K562 (cell line): ENCODE measurements around the gene AKIRIN1. TPM values are rescaled to one million over a fixed set of nuclear protein-coding genes. Genes with fewer than 3 reads are reported as not detected.

Source experiments
- KLF13 ChIP-seq: fragments of 450-650 bp; IDR thresholded peaks from 2 replicates; pipeline ENCODE4 v1.6.1; 2016; ENCODE audit warnings: missing genetic modification characterization, low read depth, mild to moderate bottlenecking, missing compliant biosample characterization, moderate library complexity, borderline replicate concordance
- MEF2D ChIP-seq: conservative IDR thresholded peaks from 2 replicates; pipeline ENCODE4 v1.6.1; 2016; ENCODE audit warnings: low read depth, missing genetic modification characterization, missing compliant biosample characterization
- NR2F6 ChIP-seq: fragments of 450-650 bp; formaldehyde crosslinking; IDR thresholded peaks from 2 replicates; pipeline ENCODE4 v1.4.0; 2020; ENCODE audit warnings: mild to moderate bottlenecking
- PTRF ChIP-seq: fragments of 450-650 bp; IDR thresholded peaks from 2 replicates; pipeline ENCODE4 v1.6.1; 2016; ENCODE audit warnings: mild to moderate bottlenecking, missing genetic modification characterization, missing compliant biosample characterization
- RAD51 ChIP-seq: fragments of 450-650 bp; IDR thresholded peaks from 2 replicates; pipeline ENCODE4 v1.7.1; 2016; ENCODE audit warnings: low read depth, mild to moderate bottlenecking, borderline replicate concordance
- RNF2 ChIP-seq: sonication (generic); IDR thresholded peaks from 2 replicates; pipeline ENCODE4 v1.6.1; 2016
- ZNF124 ChIP-seq: sonication (generic); formaldehyde crosslinking; IDR thresholded peaks from 2 replicates; pipeline ENCODE4 v1.8.1; 2022; ENCODE audit warnings: missing genetic modification reagents
- ZNF584 ChIP-seq: fragments of 200-800 bp; sonication (Bioruptor generic); IDR thresholded peaks from 2 replicates; pipeline ENCODE4 v1.6.1; 2016; ENCODE audit warnings: low read depth, mild to moderate bottlenecking, missing genetic modification characterization, missing compliant biosample characterization
- ZNF764 ChIP-seq: fragments of 250-450 bp; sonication (Bioruptor Pico); IDR thresholded peaks from 2 replicates; pipeline ENCODE4 v1.4.0; 2020; ENCODE audit warnings: low read depth, mild to moderate bottlenecking, moderate library complexity
- polyA plus RNA-seq, 8 experiments: library from polyadenylated mRNA; depleted of rRNA in 4 of 8; stranded (reverse) in 5 of 8; unstranded in 3 of 8; fragments of >200 nt; fragmentation: Nextera tagmentation in 2 of 8; fragmentation: Illumina TruSeq in 1 of 8; extraction: Ambion mirVana in 2 of 8; extraction: Trizol in 1 of 8; gene quantifications; 2 replicates each; pipeline versions ENCODE4 v1.2.1 to v1.2.3, GENCODE V29; 2011 to 2014; ENCODE audit warnings: inconsistent platforms in 1 of 8, missing spikeins in 1 of 8
- total RNA-seq, 7 experiments: library from RNA; depleted of rRNA in 6 of 7; stranded (reverse); fragments of >200 nt in 6 of 7; fragmentation: Illumina TruSeq in 2 of 7; extraction: Trizol in 2 of 7; gene quantifications; 2 replicates each; pipeline versions ENCODE4 v1.2.1 to v1.2.3, GENCODE V29; 2011 to 2021; ENCODE audit warnings: low replicate concordance in 1 of 7
- TF ChIP-seq, protein P1 (sequence below): fragments of 250-450 bp; sonication (Bioruptor Pico); IDR thresholded peaks from 2 replicates; pipeline ENCODE4 v1.5.0; 2021; ENCODE audit warnings: mild to moderate bottlenecking, moderate library complexity
- TF ChIP-seq, protein P2 (sequence below): fragments of 450-650 bp; IDR thresholded peaks from 2 replicates; pipeline ENCODE4 v1.6.1; 2016; ENCODE audit warnings: antibody characterized with exemption
- TF ChIP-seq, protein P3 (sequence below): fragments of 250-450 bp; sonication (Bioruptor Pico); IDR thresholded peaks from 2 replicates; pipeline ENCODE4 v1.5.0; 2021
- TF ChIP-seq, protein P4 (sequence below), 2 experiments: IDR thresholded peaks in 1 of 2; conservative IDR thresholded peaks in 1 of 2; 2 replicates each; pipeline ENCODE4 v1.6.1; 2016; ENCODE audit warnings: low read depth in 2 of 2, mild to moderate bottlenecking in 1 of 2, missing compliant biosample characterization in 1 of 2, missing genetic modification characterization in 1 of 2, moderate library complexity in 1 of 2
- TF ChIP-seq, protein P5 (sequence below): fragments of 250-450 bp; sonication (Bioruptor Pico); IDR thresholded peaks from 2 replicates; pipeline ENCODE4 v1.5.0; 2020; ENCODE audit warnings: mild to moderate bottlenecking

AKIRIN1 gene
- total and polyA plus RNA-seq, 9 of the 15 experiments (the other 6 are each of a cell fraction or from before 2014, with no cell fraction given) = 11.5 to 139 (median 83.4) TPM

DNA sequence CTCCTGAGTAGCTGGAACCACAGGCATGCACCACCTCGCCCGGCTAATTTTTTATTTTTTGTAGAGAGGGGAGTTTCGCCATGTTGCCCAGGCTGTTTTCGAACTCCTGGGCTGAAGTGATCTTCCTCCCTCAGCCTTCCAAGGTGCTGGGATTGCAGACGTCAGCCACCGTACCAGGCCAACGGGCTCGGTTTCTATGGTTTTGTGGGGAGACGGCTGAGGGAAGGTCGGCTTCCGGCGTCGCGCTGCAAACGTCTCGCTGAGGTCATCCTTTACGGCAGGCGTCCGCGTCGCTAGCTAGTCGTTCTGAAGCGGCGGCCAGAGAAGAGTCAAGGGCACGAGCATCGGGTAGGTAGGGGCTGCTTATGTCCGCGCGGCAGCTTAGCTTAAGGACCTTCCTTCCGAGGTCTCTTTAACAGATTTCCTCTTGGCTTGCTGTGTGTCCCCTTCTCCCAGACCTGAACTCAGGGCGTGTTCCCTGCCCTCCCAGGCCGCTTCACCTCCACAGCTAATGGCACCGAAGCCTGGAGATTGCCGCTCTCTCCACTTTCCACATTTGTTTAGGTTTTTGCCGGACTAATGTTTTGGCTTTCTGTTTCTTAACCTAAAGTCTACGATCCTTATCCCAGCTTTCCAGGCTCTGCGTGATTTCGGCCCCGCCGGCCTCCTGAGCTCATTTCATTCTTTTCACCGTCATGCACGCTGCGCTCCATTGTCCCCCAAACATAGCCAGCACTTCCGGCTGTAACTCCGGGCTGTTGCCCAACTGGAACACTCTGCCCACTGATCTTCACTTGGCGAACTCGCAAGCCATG is 35.2 kb downstream of the AKIRIN1 start, which contains the start of gene NDUFS5 (continued):
- TF ChIP-seq, protein P1, sequence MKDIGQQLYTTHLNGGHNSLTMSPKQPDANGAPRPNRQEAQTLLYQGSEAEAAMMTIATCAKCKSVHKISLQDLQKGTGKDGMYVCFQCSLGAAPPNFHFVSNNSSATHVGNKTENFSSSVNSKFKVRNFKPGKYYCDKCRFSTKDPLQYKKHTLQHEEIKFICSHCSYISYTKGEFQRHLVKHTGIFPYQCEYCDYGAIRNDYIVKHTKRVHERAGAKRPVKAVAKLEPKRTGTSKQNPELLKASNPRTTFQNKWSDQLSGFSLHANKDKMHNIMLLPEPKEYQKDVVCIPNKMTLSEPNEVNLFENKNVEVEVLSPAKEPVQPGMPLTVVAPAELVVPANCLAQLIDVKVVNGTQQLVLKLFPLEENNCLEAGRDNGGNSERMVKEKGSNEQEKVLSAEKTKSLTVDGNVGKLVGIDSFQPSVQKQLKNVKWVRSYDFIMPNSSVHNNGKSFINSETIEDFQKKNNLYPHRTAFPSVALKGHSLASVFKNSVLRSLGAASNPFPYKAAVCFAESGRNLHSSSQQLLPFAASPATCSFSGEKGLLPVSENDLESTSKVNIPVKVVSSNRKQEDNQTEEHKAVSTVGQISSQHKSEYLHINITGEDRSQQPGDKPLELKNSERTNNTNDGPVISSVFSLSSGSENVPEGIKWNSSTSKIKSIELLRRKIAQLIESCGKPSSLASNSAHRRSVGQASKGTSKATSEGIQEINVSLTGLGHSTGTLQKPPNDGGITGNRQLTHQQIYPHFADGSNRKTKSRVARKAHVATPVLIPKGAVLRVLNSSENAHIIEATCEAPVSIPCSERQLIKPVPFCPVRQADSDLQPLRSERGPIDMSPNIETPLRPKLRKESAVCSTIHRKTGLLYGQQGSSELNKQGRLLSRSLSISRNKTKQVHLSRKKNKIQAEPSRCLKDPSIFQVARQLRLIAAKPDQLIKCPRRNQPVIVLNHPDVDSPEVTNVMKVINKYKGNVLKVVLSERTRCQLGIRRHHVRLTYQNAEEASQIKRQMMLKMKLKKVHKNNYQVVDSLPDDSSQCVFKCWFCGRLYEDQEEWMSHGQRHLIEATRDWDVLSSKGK (CRISPR knock-in tag) = no peak
- no peak for TF ChIP-seq RAD51
- TF ChIP-seq, protein P2, sequence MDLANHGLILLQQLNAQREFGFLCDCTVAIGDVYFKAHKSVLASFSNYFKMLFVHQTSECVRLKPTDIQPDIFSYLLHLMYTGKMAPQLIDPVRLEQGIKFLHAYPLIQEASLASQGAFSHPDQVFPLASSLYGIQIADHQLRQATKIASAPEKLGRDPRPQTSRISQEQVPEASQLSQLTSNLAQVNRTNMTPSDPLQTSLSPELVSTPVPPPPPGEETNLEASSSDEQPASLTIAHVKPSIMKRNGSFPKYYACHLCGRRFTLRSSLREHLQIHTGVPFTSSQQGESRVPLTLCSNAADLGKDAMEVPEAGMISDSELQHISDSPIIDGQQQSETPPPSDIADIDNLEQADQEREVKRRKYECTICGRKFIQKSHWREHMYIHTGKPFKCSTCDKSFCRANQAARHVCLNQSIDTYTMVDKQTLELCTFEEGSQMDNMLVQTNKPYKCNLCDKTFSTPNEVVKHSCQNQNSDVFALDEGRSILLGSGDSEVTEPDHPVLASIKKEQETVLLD = no peak
- TF ChIP-seq NR2F6 (CRISPR knock-in tag) = peak; percentile 52; the same call in 1 of the 2 replicates
- 0 out of 2 replicates have a peak, but pooled peaks have one; percentile 5 for TF ChIP-seq MEF2D (tag)
- TF ChIP-seq ZNF124 (CRISPR knock-in tag) = no peak
- TF ChIP-seq, protein P3, sequence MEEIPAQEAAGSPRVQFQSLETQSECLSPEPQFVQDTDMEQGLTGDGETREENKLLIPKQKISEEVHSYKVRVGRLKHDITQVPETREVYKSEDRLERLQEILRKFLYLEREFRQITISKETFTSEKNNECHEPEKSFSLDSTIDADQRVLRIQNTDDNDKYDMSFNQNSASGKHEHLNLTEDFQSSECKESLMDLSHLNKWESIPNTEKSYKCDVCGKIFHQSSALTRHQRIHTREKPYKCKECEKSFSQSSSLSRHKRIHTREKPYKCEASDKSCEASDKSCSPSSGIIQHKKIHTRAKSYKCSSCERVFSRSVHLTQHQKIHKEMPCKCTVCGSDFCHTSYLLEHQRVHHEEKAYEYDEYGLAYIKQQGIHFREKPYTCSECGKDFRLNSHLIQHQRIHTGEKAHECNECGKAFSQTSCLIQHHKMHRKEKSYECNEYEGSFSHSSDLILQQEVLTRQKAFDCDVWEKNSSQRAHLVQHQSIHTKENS (CRISPR knock-in tag) = no peak
- 0 out of 2 replicates have a peak, but pooled peaks have one; percentile 40 for TF ChIP-seq PTRF (tag)
- TF ChIP-seq RNF2 = no peak
- TF ChIP-seq ZNF584 (CRISPR knock-in tag) = no peak
- TF ChIP-seq, protein P4, sequence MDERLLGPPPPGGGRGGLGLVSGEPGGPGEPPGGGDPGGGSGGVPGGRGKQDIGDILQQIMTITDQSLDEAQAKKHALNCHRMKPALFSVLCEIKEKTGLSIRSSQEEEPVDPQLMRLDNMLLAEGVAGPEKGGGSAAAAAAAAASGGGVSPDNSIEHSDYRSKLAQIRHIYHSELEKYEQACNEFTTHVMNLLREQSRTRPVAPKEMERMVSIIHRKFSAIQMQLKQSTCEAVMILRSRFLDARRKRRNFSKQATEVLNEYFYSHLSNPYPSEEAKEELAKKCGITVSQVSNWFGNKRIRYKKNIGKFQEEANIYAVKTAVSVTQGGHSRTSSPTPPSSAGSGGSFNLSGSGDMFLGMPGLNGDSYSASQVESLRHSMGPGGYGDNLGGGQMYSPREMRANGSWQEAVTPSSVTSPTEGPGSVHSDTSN (CRISPR knock-in tag; IDR thresholded peaks at IDR 0.05; ENCODE audit: low read depth) = no peak
- TF ChIP-seq, protein P4 (tag; conservative IDR thresholded peaks at IDR 0.05; ENCODE audit: low read depth) = 0 out of 2 replicates have a peak, but pooled peaks have one; percentile 8
- TF ChIP-seq ZNF764 = no peak
- TF ChIP-seq, protein P5, sequence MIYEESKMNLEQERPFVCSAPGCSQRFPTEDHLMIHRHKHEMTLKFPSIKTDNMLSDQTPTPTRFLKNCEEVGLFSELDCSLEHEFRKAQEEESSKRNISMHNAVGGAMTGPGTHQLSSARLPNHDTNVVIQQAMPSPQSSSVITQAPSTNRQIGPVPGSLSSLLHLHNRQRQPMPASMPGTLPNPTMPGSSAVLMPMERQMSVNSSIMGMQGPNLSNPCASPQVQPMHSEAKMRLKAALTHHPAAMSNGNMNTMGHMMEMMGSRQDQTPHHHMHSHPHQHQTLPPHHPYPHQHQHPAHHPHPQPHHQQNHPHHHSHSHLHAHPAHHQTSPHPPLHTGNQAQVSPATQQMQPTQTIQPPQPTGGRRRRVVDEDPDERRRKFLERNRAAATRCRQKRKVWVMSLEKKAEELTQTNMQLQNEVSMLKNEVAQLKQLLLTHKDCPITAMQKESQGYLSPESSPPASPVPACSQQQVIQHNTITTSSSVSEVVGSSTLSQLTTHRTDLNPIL (CRISPR knock-in tag) = no peak
- no peak for TF ChIP-seq KLF13 (tag)
